HepG2 (cell line): ENCODE results near the gene EFS.

Experiments
- AKNA ChIP-seq: sonication (generic); formaldehyde crosslinking; IDR thresholded peaks from 2 replicates; pipeline ENCODE4 v1.4.0; 2020; ENCODE audit warnings: missing genetic modification reagents, borderline replicate concordance
- E2F5 ChIP-seq: sonication (generic); formaldehyde crosslinking; conservative IDR thresholded peaks from 2 replicates; pipeline ENCODE4 v1.4.0; 2020; ENCODE audit warnings: missing genetic modification reagents
- GPBP1L1 ChIP-seq: sonication (generic); formaldehyde crosslinking; IDR thresholded peaks from 2 replicates; pipeline ENCODE4 v1.5.0; 2020; ENCODE audit warnings: mild to moderate bottlenecking, missing genetic modification reagents
- KLF9 ChIP-seq: IDR thresholded peaks from 2 replicates; pipeline ENCODE4 v1.6.1; 2016; ENCODE audit warnings: low read depth
- MYC ChIP-seq: sonication (generic); formaldehyde crosslinking; IDR thresholded peaks from 2 replicates; pipeline ENCODE4 v1.9.0; 2021; ENCODE audit warnings: missing genetic modification reagents, borderline replicate concordance
- PAX8 ChIP-seq: sonication (generic); formaldehyde crosslinking; IDR thresholded peaks from 2 replicates; pipeline ENCODE4 v1.8.0; 2022; ENCODE audit warnings: mild to moderate bottlenecking, missing genetic modification reagents, borderline replicate concordance
- POLR2A ChIP-seq, 2 experiments: IDR thresholded peaks; 2 replicates each; pipeline ENCODE4 v1.6.1; 2011; ENCODE audit warnings: low read depth in 2 of 2, low read length in 2 of 2, mild to moderate bottlenecking in 1 of 2, moderate library complexity in 1 of 2; ENCODE audit not compliant: insufficient read depth in 1 of 2
- SALL2 ChIP-seq: sonication (generic); formaldehyde crosslinking; IDR thresholded peaks from 2 replicates; pipeline ENCODE4 v1.8.1; 2023; ENCODE audit warnings: mild to moderate bottlenecking, missing genetic modification reagents, inconsistent platforms
- TCF12 ChIP-seq, 2 experiments: fragments of 450-650 bp in 1 of 2; sonication (generic) in 1 of 2; formaldehyde crosslinking in 1 of 2; IDR thresholded peaks; 2 replicates each; pipeline versions ENCODE4 v1.6.1 to v1.8.0; 2017 to 2022; ENCODE audit warnings: antibody characterized with exemption in 1 of 2, mild to moderate bottlenecking in 1 of 2, missing genetic modification reagents in 1 of 2, moderate library complexity in 1 of 2
- ZBTB4 ChIP-seq: sonication (generic); formaldehyde crosslinking; IDR thresholded peaks from 2 replicates; pipeline ENCODE4 v1.4.0; 2020; ENCODE audit warnings: missing genetic modification reagents, mild to moderate bottlenecking, borderline replicate concordance

GRCh38 chr14:23349156-23349845, 15.7 kb downstream of the EFS start:
- TF ChIP-seq KLF9 (CRISPR knock-in tag) (no peak), ZBTB4 (CRISPR knock-in tag) (no peak), SALL2 (no peak), PAX8 (CRISPR knock-in tag) (no peak), POLR2A (IDR thresholded peaks at IDR 0.05; ENCODE audit: insufficient read depth in 1 of 2, low read depth in 2 of 2, low read length in 2 of 2) (no peak), GPBP1L1 (CRISPR knock-in tag) (no peak), AKNA (no peak), MYC (no peak), TCF12 (IDR thresholded peaks at IDR 0.05) (no peak), TCF12 (CRISPR knock-in tag; IDR thresholded peaks at IDR 0.05) (no peak), E2F5 (no peak)
